GM18507 (cell line): ENCODE results near the gene AOPEP.
"Not testable (repeated sequence)": the region's sequence is repeated elsewhere in the genome, so short reads cannot be mapped to it uniquely, and the experiment has no call there.

Source experiments
- DNase-seq: peaks from one replicate; pipeline ENCODE4 v3.0.0; 2011; ENCODE audit warnings: low read depth; ENCODE audit not compliant: insufficient read length; ENCODE audit errors: extremely low spot score
- FAIRE-seq: peaks from 2 replicates; lab custom pipeline; 2011; peaks lifted over from hg19 to GRCh38; lab: Jason Lieb, UNC

AOPEP gene

DNA sequence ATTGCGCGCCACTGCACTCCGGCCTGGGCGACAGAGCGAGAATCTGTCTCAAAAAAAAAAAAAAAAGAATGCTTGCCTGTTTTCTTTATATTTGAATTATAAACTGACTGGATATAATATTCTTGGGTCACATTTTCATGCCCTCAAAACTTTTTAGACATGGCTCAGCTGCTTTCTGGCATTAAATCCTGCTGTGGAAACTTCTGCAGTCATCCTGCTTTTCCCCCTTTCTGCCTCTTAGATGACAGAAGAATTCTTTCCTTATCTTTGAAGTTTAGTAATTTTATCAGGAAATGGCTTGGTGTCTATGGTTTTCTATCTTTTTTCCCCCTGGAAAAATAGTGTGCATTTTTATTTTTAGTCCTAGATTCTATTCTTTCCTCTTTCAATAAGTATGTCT lies 234.5 kb downstream of the AOPEP start:
- no peak for DNase-seq
- FAIRE-seq: no peak

DNA sequence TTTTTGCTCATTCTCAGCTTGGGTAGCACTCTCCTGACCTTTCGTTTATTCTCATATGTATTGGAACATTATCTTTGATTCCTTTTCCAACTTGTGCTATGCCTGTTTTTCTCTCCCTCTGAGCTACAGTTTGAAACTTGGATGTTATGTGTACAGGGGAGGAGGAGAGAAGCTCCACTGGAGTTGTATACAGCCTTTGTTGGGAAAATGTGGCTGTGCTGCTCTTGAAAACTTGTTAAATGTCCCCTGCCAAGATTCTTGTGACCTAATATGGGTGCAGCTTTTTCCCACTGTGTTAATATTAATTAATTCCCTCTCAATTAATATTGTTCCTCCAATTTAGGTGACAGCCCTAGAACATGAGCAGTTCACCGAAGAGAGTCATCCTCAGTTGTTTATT lies 235.4 kb downstream of the AOPEP start:
- DNase-seq (no peak), FAIRE-seq (no peak)

DNA sequence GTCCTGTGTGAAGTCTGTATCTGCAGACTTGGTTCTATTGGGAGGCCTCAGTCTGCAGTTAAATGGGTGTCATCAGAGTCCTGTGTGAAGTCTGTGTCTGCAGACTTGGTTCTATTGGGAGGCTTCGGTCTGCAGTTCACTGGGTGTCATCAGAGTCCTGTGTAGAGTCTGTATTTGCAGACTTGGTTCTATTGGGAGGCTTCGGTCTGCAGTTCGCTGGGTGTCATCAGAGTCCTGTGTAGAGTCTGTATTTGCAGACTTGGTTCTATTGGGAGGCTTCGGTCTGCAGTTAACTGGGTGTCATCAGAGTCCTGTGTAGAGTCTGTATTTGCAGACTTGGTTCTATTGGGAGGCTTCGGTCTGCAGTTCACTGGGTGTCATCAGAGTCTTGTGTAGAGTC lies 239.1 kb downstream of the AOPEP start:
- not testable (repeated sequence) for DNase-seq, FAIRE-seq

DNA sequence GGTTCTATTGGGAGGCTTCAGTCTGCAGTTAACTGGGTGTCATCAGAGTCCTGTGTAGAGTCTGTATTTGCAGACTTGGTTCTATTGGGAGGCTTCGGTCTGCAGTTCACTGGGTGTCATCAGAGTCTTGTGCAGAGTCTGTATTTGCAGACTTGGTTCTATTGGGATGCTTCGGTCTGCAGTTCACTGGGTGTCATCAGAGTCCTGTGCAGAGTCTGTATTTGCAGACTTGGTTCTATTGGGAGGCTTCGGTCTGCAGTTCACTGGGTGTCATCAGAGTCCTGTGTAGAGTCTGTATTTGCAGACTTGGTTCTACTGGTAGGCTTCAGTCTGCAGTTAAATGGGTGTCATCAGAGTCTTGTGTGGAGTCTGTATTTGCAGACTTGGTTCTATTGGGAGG lies 239.5 kb downstream of the AOPEP start:
- not testable (repeated sequence) for FAIRE-seq, DNase-seq

DNA sequence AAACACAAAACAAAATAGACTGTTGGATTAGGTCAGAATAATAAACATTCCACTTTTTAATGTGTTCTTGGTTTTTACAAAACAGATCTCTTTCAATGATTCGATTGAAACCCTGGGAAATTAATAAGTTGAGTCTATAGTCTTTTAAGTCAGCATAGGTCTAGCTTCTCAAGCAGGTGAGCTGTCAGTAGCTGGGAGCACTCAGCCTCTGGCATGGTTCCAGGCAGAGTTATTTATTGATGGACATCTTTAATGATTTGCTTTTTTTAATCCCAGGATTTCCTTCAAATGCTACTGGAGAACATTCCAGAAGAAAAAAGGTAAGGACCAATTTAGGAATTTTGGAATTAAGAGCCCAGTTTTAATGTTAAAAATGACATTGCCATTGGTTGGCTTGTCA lies 241.0 kb downstream of the AOPEP start:
- DNase-seq (no peak), FAIRE-seq (no peak)

DNA sequence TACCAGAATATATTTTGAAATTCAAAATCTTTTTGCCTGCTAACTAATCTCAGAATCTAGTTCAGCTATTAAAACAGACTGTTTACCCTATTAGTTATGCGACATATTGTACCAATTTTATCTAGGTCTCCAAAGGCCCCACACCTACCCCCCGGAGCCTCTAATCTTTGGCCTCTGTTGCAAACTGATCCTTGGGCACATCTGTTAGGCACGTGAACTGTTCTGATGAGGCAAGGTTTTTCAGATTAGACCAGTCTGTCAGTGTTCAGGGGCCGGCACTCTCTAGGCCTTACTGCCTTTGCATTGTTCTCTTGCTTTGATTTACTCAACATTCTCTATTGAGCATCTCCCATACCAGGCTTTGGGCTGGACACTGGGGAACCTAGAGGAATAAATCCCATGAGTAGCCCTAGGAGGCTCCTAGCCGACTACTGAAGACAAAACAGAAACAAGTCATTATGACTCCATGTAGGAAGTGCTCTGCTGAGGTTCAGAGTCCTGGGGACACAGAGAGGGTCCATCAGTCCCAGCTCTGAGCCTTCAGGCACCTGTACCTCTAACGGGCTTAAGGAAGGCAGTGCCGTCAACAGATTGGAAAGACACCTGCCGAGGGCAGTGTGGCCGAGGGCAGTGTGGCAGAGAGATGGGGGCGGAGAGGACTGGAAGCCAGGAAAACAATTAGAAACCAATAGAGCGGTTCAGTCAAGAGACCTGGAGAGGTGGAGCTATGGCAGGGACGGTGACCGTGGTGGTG lies 245.1 kb downstream of the AOPEP start:
- no peak for FAIRE-seq
- DNase-seq: no peak

DNA sequence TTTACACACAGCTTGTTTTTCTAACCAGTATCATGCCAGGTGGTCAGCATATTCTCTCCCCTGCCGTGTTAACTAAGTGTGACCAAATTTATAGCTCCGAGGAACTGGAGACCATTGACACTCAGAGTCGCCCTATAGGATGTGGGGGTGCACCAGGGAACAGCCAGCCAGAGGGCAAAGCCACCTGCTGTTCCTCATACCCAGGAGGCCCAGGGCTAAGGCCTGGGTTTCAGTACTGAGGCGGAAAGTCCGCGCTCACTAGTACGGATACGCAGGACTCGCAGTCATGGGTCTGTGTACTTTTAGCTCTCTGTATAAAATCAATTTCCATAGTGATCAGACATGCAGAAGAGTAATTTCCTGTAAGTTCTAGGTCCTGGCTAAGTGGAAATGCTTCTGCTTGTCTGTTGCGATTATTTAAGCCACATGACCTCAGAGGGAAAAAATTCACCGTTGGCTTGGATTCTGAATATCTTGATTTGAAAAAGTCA lies 247.0 kb downstream of the AOPEP start:
- FAIRE-seq: no peak
- DNase-seq: no peak

DNA sequence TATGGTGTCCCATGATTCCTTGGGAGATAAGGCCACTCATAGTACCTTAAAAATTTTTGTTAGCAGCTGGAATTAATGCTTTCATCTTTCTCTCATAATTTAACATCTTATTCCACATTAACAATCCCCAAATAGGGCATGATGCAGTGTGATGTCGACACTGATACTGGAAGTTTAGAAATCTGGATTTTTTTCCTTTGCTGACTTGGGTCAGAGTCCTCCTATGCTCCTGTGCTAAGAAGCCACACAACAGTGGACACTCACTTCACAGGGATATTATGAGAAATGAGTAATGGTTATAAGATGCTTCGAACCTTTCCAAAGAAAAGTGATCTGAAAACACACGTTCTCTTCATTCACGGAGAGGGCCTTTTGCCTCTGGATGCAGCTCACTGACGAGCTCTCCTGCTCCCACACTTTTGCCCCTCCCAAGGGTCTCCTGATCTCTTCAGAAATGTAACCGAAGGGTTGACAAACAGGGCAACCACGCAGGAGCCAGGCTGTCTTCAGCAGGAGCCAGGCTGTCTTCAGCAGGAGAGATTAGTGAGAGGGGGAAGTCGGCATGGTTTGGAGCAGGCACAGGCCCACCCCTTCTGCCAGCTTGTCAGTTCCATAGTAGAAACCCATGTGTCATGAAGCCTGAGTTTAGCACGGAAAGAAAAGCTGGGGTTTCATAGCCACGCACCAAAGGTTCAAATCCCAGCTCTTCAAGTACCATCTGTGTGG lies 247.8 kb downstream of the AOPEP start:
- no peak for DNase-seq
- FAIRE-seq: no peak

DNA sequence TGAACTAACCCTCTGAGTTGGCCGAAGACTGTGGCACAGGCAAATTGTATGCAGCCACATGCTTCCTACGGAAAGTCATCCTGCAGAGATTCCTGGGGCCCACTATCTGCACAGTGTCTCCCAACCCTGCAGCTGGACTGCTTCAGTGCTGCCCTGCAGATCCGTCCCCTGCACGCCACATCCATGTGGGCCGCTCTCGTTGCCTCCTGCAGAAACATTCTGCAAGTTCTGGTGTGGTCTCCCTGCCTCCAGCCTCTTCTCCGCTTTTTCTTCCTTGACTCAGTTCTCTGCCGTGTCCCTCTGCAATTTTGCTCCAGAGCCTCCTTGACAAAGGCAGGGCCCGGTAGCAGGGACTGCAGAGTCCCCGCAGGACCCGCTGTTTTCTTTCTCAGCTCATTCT lies 249.0 kb downstream of the AOPEP start:
- FAIRE-seq: no peak
- no peak for DNase-seq

DNA sequence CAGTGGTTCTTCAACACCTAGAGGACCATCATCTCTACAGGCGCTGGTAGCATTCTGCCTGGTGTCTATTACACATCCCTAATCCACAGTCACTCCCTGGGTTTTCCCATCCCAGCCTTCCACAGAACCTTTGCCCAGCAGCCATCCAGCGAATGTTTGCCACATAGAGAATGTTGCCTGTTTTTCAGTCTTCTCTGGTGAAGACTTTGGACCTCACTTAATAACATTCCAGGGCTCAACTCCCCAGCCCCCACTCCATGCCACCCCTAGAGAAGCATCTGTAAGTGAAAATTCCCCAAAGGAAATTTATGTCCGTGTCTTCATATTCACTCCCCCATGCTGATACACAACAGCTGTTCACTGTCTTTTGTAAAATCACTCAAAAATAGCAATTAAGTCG lies 249.6 kb downstream of the AOPEP start:
- DNase-seq: no peak

DNA sequence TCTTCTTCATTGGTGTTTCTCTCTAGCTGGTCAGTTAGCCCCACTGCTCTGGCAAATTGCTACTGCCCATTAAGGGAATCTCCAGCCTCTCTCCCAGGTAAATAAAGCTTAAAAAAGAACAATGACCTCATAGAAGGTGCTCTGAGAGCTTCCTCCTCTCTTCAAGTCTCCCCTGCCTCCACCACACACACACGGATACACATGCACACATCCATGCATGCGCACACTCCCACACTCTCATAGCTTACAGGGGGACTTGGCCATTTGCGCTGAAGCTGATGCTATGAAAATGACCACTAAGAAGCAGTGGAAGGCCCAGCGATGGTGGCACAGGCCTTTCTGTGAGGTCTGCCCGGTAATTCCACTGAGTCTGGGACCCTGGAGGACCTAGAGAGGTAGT lies 250.9 kb downstream of the AOPEP start:
- FAIRE-seq: no peak
- no peak for DNase-seq

More for the DNA sequence above, 249.6 kb downstream of the AOPEP start:
- FAIRE-seq: no peak

DNA sequence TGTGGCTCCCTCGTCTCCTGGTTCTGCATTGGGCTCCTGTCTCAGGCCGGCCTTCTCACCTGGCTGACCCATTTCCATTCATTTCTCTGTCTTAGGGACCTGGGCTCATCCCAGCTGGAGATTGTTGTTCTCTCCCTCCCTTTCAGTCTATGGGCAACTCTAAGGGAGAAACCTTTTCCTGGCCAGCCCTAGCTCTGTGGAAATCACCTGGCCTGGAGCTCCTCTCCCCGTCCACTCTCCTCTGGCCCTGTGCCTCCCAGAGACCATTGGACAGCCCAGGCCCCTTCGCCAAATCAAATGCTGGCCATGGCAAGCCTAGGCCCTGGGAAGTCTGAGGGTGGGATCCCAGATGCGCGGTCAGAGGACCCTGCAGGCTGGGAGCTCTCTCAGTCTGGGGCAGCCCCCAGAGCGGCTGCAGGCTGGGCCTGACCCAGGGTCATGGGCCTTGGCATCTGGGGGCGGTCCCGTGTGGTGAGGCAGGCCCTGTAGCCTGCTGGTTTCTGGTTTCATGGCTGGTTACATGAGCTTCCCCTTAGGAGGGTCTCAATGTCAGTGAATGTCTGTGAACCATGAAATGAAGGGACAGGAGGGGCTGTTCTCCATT lies 253.5 kb downstream of the AOPEP start:
- DNase-seq (no peak), FAIRE-seq (no peak)

DNA sequence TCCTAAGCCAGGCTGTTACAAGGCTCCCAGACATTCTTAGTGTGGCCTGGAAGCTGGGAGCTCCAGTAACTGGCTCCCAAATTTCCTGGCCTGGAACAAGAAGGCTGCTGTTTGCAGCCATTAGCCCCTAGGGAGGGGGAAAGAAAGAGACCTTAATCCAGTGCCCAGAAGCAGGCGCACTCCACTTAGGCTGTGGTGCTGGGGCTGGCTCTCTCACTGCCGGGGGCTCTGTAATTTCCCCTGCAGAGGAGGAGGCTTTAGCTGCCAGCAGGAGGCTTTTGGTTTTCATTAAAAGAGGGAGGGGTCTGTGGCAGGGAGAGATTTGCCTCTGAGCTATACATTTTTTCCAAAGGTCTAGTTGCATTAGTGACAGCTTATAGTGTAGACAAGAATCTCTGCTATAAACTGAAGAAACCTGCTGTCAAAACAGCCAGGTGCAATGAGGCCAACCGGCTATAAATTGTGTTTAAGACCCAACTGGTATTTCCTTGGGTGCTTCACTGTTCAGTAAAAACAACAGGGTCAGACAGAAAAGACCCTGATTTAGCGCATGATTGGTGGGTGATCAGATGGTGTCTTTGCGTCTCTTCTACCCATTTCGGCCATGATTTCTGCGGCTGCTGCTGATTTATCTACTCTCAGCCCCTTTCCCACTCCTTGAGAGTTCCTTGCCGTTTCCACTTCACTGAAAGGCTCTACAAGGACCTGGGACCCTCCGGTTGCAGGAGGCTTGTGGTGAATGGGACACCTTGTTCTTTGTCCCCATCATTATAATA lies 254.6 kb downstream of the AOPEP start:
- FAIRE-seq (no peak), DNase-seq (no peak)

DNA sequence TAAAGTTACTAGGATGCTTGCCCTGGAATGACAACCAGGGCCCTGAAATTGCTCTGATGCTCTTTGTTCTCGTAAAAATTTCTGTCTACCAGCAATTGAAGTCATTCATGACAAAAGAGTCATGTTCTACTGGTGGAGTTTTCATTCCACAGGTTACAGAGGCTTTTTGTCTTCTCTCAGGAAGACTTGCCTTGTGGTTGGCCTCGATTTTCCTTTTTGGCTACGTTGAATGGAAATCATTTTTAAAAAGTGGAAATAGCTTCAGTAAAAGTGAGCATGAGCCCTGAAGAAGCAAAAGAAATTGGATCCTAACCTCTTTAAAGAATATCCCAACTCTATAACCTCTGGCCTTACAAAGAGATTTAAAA lies 255.2 kb downstream of the AOPEP start:
- DNase-seq: no peak
- FAIRE-seq: no peak

DNA sequence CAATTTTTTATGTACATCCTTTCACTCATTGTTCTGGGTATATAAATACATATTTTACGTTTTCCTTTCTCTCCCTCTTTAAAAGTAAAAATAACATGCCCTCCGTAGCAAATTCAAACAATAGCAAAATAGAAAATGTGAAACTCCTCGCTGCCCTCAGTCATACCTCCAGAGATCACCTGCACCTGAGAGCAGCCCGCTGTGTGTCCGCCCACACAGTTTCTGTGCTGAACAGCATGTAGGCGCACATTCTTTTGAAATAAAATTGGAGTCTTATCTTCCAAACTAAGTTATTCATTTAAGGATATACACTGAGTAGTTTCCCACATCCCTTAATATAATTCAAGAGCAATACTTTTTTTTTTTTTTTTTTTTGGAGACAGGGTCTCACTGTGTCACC lies 255.7 kb downstream of the AOPEP start:
- FAIRE-seq (no peak), DNase-seq (no peak)

DNA sequence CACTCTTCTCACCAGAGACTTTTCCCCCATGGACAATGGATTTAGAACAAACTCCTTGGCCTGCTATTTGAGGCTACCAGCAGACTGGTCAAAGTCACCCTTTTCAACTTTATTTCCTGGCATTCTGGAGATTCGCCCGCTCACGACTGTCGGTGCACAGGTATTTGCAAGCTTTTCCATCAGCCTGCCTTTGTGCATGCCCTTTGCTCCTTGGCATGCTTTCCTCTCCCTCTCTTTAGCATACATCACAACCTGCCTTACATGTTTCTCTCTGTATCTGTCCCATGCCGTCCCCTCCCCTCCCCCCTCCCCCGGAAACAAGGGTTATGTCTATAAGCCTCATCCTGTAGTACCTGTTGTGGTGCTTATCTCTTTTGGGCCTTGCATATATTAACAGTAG lies 257.1 kb downstream of the AOPEP start:
- no peak for FAIRE-seq
- no peak for DNase-seq

DNA sequence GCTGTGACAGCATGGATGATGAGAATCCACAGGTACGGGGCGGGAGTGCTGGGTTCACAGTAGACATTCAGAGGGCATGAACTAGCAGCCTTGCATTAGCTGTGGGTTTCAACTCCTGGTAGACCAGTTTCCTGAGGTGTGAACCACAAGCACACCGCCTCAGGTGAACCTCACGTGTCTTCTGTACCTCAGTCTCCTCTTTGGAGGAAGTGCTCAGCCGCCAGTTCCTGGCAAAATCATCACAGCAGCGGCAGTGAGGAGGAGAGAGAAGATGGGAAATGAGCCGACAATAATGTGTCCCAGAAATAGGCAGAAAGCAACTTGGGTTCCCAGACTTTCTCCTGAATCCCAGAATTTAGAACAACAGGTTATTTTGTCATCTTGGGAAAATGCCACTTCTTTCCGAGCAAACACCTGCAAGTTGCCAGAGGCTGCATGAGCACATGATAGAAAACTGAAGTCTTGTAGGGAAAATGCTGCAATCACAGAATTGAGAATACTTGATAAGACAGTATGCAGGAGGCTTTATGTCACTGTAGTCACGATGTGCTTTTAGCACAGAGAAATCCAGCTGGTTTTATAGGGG lies 258.5 kb downstream of the AOPEP start:
- DNase-seq: no peak
- FAIRE-seq: no peak

DNA sequence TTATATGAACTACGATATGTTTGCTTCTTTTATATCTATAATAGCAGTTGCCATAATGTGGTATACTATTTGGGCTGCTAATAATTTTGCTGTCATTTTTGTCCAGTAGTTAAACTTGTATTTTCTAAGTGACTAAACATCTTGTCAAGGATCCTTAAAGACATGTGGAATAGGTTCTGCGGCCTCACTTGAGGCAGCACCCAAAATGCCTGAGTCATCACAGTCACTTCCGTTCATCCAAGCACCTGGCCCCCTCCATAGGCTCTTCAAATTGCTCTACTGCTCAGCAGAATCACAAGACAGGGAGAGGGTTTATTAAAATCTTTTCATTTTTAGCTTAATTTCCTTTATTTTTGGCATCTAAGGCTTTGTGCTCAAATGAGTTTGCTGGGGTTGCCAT lies 259.1 kb downstream of the AOPEP start:
- DNase-seq (no peak), FAIRE-seq (no peak)

DNA sequence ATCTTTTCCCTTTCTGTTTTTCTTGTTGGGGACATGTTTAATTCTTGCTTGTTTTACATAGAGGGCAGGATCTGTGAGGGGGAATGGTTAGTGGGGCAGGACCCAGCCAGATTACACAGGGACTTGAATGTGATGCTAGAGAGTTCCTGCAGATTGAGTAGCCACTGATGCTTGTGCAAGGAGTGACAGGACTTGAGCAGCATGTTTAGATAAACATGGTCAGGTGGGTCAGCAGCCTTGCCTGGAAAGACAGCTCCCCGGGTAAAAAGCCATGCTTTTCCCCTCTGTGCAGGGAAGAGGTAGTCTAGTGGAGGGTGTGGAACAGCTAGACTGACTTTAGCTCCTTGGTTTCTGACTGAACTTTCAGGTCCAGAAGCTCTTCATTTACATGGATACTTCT lies 261.2 kb downstream of the AOPEP start:
- FAIRE-seq (no peak), DNase-seq (no peak)
